HepG2 (cell line): ENCODE results near the gene PGC. TPM values are rescaled to one million over a fixed set of nuclear protein-coding genes. Genes with fewer than 3 reads are reported as not detected.

Experiments
- CENPT ChIP-seq: sonication (generic); formaldehyde crosslinking; IDR thresholded peaks from 2 replicates; pipeline ENCODE4 v1.8.0; 2022; ENCODE audit warnings: low read depth, mild to moderate bottlenecking, moderate library complexity, missing genetic modification reagents
- CHCHD3 ChIP-seq: sonication (generic); formaldehyde crosslinking; IDR thresholded peaks from 2 replicates; pipeline ENCODE4 v1.8.0; 2022; ENCODE audit warnings: mild to moderate bottlenecking, missing genetic modification reagents, moderate library complexity
- ETV5 ChIP-seq: IDR thresholded peaks from 2 replicates; pipeline ENCODE4 v1.6.1; 2018; ENCODE audit warnings: missing biosample characterization, missing genetic modification reagents, inconsistent platforms, borderline replicate concordance
- FOXA3 ChIP-seq: IDR thresholded peaks from 2 replicates; pipeline ENCODE4 v1.6.1; 2016; ENCODE audit warnings: missing genetic modification reagents, missing compliant biosample characterization
- HES4 ChIP-seq: sonication (generic); formaldehyde crosslinking; IDR thresholded peaks from 2 replicates; pipeline ENCODE4 v1.9.0; 2021; ENCODE audit warnings: mild to moderate bottlenecking, missing genetic modification reagents, borderline replicate concordance
- KDM6A ChIP-seq: IDR thresholded peaks from 2 replicates; pipeline ENCODE4 v1.6.1; 2016; ENCODE audit warnings: low read depth
- MLX ChIP-seq: IDR thresholded peaks from 2 replicates; pipeline ENCODE4 v1.6.1; 2016
- RBAK ChIP-seq: sonication (generic); formaldehyde crosslinking; IDR thresholded peaks from 2 replicates; pipeline ENCODE4 v1.5.1; 2020; ENCODE audit warnings: mild to moderate bottlenecking, missing genetic modification reagents
- RBM39 ChIP-seq: fragments of 200-400 bp; formaldehyde crosslinking; IDR thresholded peaks from one replicate; pipeline ENCODE4 v1.6.1; 2018; ENCODE audit warnings: antibody characterized with exemption, mild to moderate bottlenecking, low read depth, low read length; ENCODE audit not compliant: poor library complexity, severe bottlenecking
- SMARCC2 ChIP-seq: fragments of 450-650 bp; IDR thresholded peaks from 2 replicates; pipeline ENCODE4 v1.6.1; 2017; ENCODE audit warnings: antibody characterized with exemption, mild to moderate bottlenecking
- TARDBP ChIP-seq: sonication (generic); formaldehyde crosslinking; IDR thresholded peaks from 2 replicates; pipeline ENCODE4 v1.8.0; 2022; ENCODE audit warnings: mild to moderate bottlenecking, missing genetic modification reagents
- UBTF ChIP-seq: sonication (generic); formaldehyde crosslinking; IDR thresholded peaks from 2 replicates; pipeline ENCODE4 v1.4.0; 2020; ENCODE audit warnings: mild to moderate bottlenecking, missing genetic modification reagents
- ZIK1 ChIP-seq: sonication (generic); formaldehyde crosslinking; IDR thresholded peaks from 2 replicates; pipeline ENCODE4 v1.5.0; 2020; ENCODE audit warnings: mild to moderate bottlenecking, low read depth, missing genetic modification reagents, borderline replicate concordance
- ZNF253 ChIP-seq: sonication (generic); formaldehyde crosslinking; IDR thresholded peaks from 2 replicates; pipeline ENCODE4 v1.8.0; 2022; ENCODE audit warnings: mild to moderate bottlenecking, missing genetic modification reagents, borderline replicate concordance
- ZNF33A ChIP-seq: sonication (generic); formaldehyde crosslinking; IDR thresholded peaks from 2 replicates; pipeline ENCODE4 v1.5.1; 2020; ENCODE audit warnings: missing genetic modification reagents, mild to moderate bottlenecking, moderate library complexity, borderline replicate concordance
- ZNF543 ChIP-seq: sonication (generic); formaldehyde crosslinking; IDR thresholded peaks from 2 replicates; pipeline ENCODE4 v1.4.0; 2020; ENCODE audit warnings: mild to moderate bottlenecking, missing genetic modification reagents
- ZNF768 ChIP-seq: sonication (generic); formaldehyde crosslinking; IDR thresholded peaks from 2 replicates; pipeline ENCODE4 v1.4.0; 2020; ENCODE audit warnings: missing genetic modification reagents
- ZNF83 ChIP-seq: sonication (generic); formaldehyde crosslinking; IDR thresholded peaks from 2 replicates; pipeline ENCODE4 v1.4.0; 2020; ENCODE audit warnings: missing genetic modification reagents, mild to moderate bottlenecking, borderline replicate concordance
- polyA plus RNA-seq, 8 experiments: library from polyadenylated mRNA; depleted of rRNA in 3 of 8; stranded (reverse) in 7 of 8; unstranded in 1 of 8; fragments of >200 nt; fragmentation: Illumina TruSeq in 4 of 8; extraction: Trizol in 4 of 8; gene quantifications; 2 replicates each; pipeline versions ENCODE4 v1.2.1 to v1.2.3, GENCODE V29; 2011 to 2016; ENCODE audit warnings: low read depth in 4 of 8, missing spikeins in 1 of 8, mixed read lengths in 1 of 8; ENCODE audit not compliant: insufficient read depth in 1 of 8
- total RNA-seq, 5 experiments: library from RNA; depleted of rRNA; stranded (reverse); fragments of >200 nt; fragmentation: Illumina TruSeq; extraction: Trizol; gene quantifications; 2 replicates each; pipeline ENCODE4 v1.2.3, GENCODE V29; 2016; ENCODE audit warnings: low read depth in 1 of 5
- TF ChIP-seq, protein P1 (sequence below): sonication (generic); formaldehyde crosslinking; IDR thresholded peaks from 2 replicates; pipeline ENCODE4 v1.4.0; 2020; ENCODE audit warnings: missing genetic modification reagents
- TF ChIP-seq, protein P2 (sequence below): sonication (generic); formaldehyde crosslinking; IDR thresholded peaks from 2 replicates; pipeline ENCODE4 v1.4.0; 2020; ENCODE audit warnings: mild to moderate bottlenecking, low read depth, missing genetic modification reagents

The PGC gene
- total and polyA plus RNA-seq, 2 of the 13 experiments (the other 11 are each of a cell fraction or from before 2014, with no cell fraction given) = 426 to 502 TPM

DNA sequence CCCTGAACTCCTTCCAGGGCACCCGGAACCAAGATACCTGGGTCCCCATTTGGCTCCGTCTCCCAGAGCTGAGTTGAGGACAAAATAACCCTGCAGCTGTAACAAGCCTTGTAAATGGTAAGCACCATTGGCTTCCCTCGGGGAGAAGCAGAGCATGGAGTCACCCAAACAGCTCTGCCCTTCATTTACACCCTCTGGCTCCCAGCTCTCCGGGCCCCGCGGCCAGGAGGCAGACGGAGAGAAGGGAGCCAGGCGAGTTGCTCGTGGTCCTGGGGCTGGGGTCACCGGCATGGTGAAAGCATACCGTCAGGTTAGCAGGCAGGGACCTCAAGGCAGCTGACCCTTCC is 13.9 kb downstream of the PGC start (continued):
- TF ChIP-seq TARDBP (CRISPR knock-in tag) (0 out of 2 replicates have a peak, but pooled peaks have one; percentile 20), ZNF33A (no peak), ZNF543 (CRISPR knock-in tag) (no peak), ZNF768 (peak; percentile 8; the same call in 1 of the 2 replicates), CHCHD3 (CRISPR knock-in tag) (no peak), RBM39 (peak; percentile 3), MLX (no peak), FOXA3 (CRISPR knock-in tag) (no peak), ZIK1 (CRISPR knock-in tag) (no peak), ETV5 (no peak), RBAK (CRISPR knock-in tag) (no peak), KDM6A (CRISPR knock-in tag) (no peak), ZNF83 (CRISPR knock-in tag) (no peak), SMARCC2 (no peak), HES4 (0 out of 2 replicates have a peak, but pooled peaks have one; percentile 61), CENPT (CRISPR knock-in tag) (no peak), UBTF (CRISPR knock-in tag) (no peak), ZNF253 (CRISPR knock-in tag) (no peak)
- TF ChIP-seq, protein P1, sequence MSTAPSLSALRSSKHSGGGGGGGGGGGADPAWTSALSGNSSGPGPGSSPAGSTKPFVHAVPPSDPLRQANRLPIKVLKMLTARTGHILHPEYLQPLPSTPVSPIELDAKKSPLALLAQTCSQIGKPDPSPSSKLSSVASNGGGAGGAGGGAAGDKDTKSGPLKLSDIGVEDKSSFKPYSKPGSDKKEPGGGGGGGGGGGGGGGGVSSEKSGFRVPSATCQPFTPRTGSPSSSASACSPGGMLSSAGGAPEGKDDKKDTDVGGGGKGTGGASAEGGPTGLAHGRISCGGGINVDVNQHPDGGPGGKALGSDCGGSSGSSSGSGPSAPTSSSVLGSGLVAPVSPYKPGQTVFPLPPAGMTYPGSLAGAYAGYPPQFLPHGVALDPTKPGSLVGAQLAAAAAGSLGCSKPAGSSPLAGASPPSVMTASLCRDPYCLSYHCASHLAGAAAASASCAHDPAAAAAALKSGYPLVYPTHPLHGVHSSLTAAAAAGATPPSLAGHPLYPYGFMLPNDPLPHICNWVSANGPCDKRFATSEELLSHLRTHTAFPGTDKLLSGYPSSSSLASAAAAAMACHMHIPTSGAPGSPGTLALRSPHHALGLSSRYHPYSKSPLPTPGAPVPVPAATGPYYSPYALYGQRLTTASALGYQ (CRISPR knock-in tag) = no peak
- TF ChIP-seq, protein P2, sequence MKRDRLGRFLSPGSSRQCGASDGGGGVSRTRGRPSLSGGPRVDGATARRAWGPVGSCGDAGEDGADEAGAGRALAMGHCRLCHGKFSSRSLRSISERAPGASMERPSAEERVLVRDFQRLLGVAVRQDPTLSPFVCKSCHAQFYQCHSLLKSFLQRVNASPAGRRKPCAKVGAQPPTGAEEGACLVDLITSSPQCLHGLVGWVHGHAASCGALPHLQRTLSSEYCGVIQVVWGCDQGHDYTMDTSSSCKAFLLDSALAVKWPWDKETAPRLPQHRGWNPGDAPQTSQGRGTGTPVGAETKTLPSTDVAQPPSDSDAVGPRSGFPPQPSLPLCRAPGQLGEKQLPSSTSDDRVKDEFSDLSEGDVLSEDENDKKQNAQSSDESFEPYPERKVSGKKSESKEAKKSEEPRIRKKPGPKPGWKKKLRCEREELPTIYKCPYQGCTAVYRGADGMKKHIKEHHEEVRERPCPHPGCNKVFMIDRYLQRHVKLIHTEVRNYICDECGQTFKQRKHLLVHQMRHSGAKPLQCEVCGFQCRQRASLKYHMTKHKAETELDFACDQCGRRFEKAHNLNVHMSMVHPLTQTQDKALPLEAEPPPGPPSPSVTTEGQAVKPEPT = 0 out of 2 replicates have a peak, but pooled peaks have one; percentile 57
